Natural killer cell (primary cell): ENCODE data around the gene ALG6. TPM values are rescaled to one million over a fixed set of nuclear protein-coding genes. Genes with fewer than 3 reads are reported as not detected.
"Not testable (repeated sequence)": the region's sequence is repeated elsewhere in the genome, so short reads cannot be mapped to it uniquely, and the experiment has no call there.

Source experiments
- ATAC-seq, 3 donors: fragments of 150-1000 bp in 2 of 3; fragments of 200-7000 bp in 1 of 3; cut with Tn5 transposase; 1 replicate in 1 of 3; 2 replicates in 2 of 3; pipeline ENCODE4 v1.10.0; 2021; ENCODE audit warnings: mild to moderate bottlenecking in 2 of 3, moderate library complexity in 2 of 3
- DNase-seq, 2 donors: peaks; one replicate each; pipeline versions ENCODE4 v3.0.0 to v3.0.0-alpha.2; 2013 to 2021; ENCODE audit warnings: mixed read lengths in 1 of 2
- H3K27ac ChIP-seq: one replicate; pipeline ENCODE4 v1.5.1; 2013; ENCODE audit warnings: mild to moderate bottlenecking, low read length
- H3K27me3 ChIP-seq: one replicate; pipeline ENCODE4 v1.6.1; 2013; ENCODE audit warnings: low read length; ENCODE audit not compliant: control insufficient read depth, insufficient read depth
- H3K36me3 ChIP-seq: one replicate; pipeline ENCODE4 v1.6.1; 2013; ENCODE audit warnings: low read length; ENCODE audit not compliant: control insufficient read depth, insufficient read depth
- H3K4me1 ChIP-seq: one replicate; pipeline ENCODE4 v1.6.1; 2013; ENCODE audit warnings: low read length; ENCODE audit not compliant: control insufficient read depth, insufficient read depth
- H3K4me3 ChIP-seq: one replicate; pipeline ENCODE4 v1.5.1; 2013; ENCODE audit warnings: low read length
- H3K9me3 ChIP-seq: one replicate; pipeline ENCODE4 v1.6.1; 2013; ENCODE audit warnings: low read length; ENCODE audit not compliant: control insufficient read depth, insufficient read depth
- H3K27ac Mint-ChIP-seq, 2 donors: one replicate each; pipeline ENCODE4 v1.8.0; 2022; ENCODE audit warnings: mild to moderate bottlenecking in 2 of 2, mixed read lengths in 2 of 2, moderate library complexity in 1 of 2
- H3K27me3 Mint-ChIP-seq, 2 donors: one replicate each; pipeline ENCODE4 v1.8.0; 2022; ENCODE audit warnings: low read depth in 2 of 2, mixed read lengths in 2 of 2
- H3K36me3 Mint-ChIP-seq: one replicate; pipeline ENCODE4 v1.8.0; 2022; ENCODE audit warnings: mixed read lengths
- H3K4me1 Mint-ChIP-seq, 2 donors: one replicate each; pipeline ENCODE4 v1.8.0; 2022; ENCODE audit warnings: mixed read lengths in 2 of 2
- H3K4me3 Mint-ChIP-seq: one replicate; pipeline ENCODE4 v1.8.0; 2022; ENCODE audit warnings: mild to moderate bottlenecking, moderate library complexity, mixed read lengths
- H3K9me3 Mint-ChIP-seq, 2 donors: one replicate each; pipeline ENCODE4 v1.8.0; 2022; ENCODE audit warnings: mixed read lengths in 2 of 2
- WGBS: methylation state at CpG from one replicate; pipeline ENCODE4 v1.1.7; 2013; ENCODE audit warnings: missing lambda C conversion rate; ENCODE audit not compliant: insufficient coverage; 5-methylcytosine and 5-hydroxymethylcytosine counted together
- intact Hi-C: fragments of 100-400 bp; cut with micrococcal nuclease; formaldehyde crosslinking; loops from one replicate; pipeline ENCODE4 v1.14.2; 2022
- total RNA-seq, 4 donors: library from RNA; stranded (reverse); fragments of 120-200 nt in 1 of 4; gene quantifications; one replicate each; pipeline versions ENCODE4 v1.2.3 to v1.2.4, GENCODE V29; 2013 to 2022
- TF ChIP-seq, protein P1 (sequence below): fragments of 200-600 bp; IDR thresholded peaks from one replicate; pipeline ENCODE4 v1.8.0; 2022; ENCODE audit warnings: antibody characterized with exemption

The ALG6 gene
- total RNA-seq, 3 donors from 2014 or later (not counting 1 experiment from before 2014, with no cell fraction given) = 21.3 to 28.0 (median 23.4) TPM

DNA sequence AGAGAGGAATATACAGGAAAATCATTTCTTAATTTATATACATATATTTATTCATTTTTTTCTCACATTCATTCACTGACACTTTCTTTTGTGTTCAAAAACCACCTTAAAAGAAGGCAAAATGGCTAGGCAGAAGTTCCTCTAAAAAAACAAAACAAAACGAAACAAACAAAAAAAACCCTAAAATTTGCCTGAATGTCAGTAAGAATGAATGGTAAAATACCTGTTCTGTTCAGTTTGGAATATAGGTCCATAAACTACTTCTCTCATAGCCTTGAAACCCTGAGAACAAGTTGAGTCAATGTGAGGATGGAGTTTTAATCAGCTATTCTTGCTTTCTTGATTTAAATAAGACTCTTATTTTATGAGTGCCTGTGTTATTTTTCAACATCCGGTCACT is 14.7 kb upstream of the ALG6 start:
- Histone ChIP-seq H3K9me3 (no peaks in the 10 kb centered on the region), H3K4me1 (no peaks in the 10 kb centered on the region), H3K36me3 (no peaks in the 10 kb centered on the region), H3K27ac (no peak overlapping the region), H3K27me3 (peaks cover 6% of the 10 kb centered on the region), H3K4me3 (no peak overlapping the region)
- TF ChIP-seq, protein P1, sequence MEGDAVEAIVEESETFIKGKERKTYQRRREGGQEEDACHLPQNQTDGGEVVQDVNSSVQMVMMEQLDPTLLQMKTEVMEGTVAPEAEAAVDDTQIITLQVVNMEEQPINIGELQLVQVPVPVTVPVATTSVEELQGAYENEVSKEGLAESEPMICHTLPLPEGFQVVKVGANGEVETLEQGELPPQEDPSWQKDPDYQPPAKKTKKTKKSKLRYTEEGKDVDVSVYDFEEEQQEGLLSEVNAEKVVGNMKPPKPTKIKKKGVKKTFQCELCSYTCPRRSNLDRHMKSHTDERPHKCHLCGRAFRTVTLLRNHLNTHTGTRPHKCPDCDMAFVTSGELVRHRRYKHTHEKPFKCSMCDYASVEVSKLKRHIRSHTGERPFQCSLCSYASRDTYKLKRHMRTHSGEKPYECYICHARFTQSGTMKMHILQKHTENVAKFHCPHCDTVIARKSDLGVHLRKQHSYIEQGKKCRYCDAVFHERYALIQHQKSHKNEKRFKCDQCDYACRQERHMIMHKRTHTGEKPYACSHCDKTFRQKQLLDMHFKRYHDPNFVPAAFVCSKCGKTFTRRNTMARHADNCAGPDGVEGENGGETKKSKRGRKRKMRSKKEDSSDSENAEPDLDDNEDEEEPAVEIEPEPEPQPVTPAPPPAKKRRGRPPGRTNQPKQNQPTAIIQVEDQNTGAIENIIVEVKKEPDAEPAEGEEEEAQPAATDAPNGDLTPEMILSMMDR = no peak
- no peak for ATAC-seq
- Mint-ChIP-seq H3K4me1 (no peaks in the 10 kb centered on the region), H3K4me3 (no peak overlapping the region), H3K9me3 (no peaks in the 10 kb centered on the region), H3K27ac (no peak overlapping the region), H3K27me3 (peaks cover 28 to 46% of the 10 kb centered on the region in 2 donors), H3K36me3 (no peaks in the 10 kb centered on the region)
- no peak for DNase-seq
- no CpG with 5 or more reads among the region's 2 CpGs for WGBS
- intact Hi-C loops = no loop called here

- H3K36me3 Mint-ChIP-seq, H3K4me1 ChIP-seq, H3K27me3 ChIP-seq, H3K9me3 ChIP-seq, DNase-seq, H3K36me3 ChIP-seq, intact Hi-C loops, H3K4me1 Mint-ChIP-seq, H3K27ac ChIP-seq, H3K4me3 Mint-ChIP-seq, H3K27ac Mint-ChIP-seq, ATAC-seq, H3K4me3 ChIP-seq, H3K9me3 Mint-ChIP-seq: not testable (repeated sequence)
- peaks cover 31 to 52% of the 10 kb centered on the region in 2 donors for H3K27me3 Mint-ChIP-seq
- 50% methylated on average over 1 of the region's 2 CpGs for WGBS
Observed at GRCh38 chr1:63356234-63356633, 11.2 kb upstream of the ALG6 start.

DNA sequence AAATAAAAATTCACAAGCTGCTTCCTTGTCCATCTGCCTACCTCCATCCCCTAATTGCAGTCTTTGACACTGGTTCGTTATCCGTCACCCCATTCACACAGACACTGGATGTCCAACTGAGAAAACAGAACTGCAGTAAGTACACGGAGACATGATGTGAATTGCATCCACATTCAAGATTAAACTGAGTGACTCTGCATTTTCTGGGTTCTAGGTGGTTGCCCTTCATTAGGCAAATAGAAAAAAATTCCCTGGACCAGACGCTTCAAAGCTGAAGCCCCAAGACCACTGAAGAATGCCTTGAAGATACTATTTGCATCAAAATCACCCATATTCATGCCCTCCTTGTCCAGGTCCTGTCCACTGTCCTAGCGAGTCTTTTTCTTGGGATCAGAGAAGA is 7.9 kb upstream of the ALG6 start:
- Mint-ChIP-seq H3K27ac (no peak overlapping the region), H3K36me3 (no peaks in the 10 kb centered on the region), H3K27me3 (peaks cover 29 to 46% of the 10 kb centered on the region in 2 donors), H3K4me1 (no peaks in the 10 kb centered on the region), H3K9me3 (no peaks in the 10 kb centered on the region), H3K4me3 (no peak overlapping the region)
- H3K27me3 ChIP-seq = peaks cover 10% of the 10 kb centered on the region
- DNase-seq (no peak), ATAC-seq (no peak)
- intact Hi-C loops = no loop called here
- no peak overlapping the region for H3K27ac ChIP-seq
- no peaks in the 10 kb centered on the region for H3K9me3 ChIP-seq
- H3K4me1 ChIP-seq = no peaks in the 10 kb centered on the region
- TF ChIP-seq, protein P1 = no peak
- WGBS = 93% methylated on average over 5 of the region's 5 CpGs
- H3K36me3 ChIP-seq = no peaks in the 10 kb centered on the region
- no peak overlapping the region for H3K4me3 ChIP-seq

- WGBS = 77% methylated on average over 1 of the region's 1 CpG
- H3K4me3 ChIP-seq = no peak overlapping the region
- H3K4me3 Mint-ChIP-seq = no peak overlapping the region
- peaks cover 21 to 37% of the 10 kb centered on the region in 2 donors for H3K27me3 Mint-ChIP-seq
- H3K36me3 ChIP-seq = no peaks in the 10 kb centered on the region
- no peak for DNase-seq
- no peak for ATAC-seq
- peaks cover 4% of the 10 kb centered on the region for H3K4me1 ChIP-seq
- intact Hi-C loops = no loop called here
- H3K27ac ChIP-seq = no peak overlapping the region
- H3K36me3 Mint-ChIP-seq = no peaks in the 10 kb centered on the region
- H3K27me3 ChIP-seq = peaks cover 4% of the 10 kb centered on the region
- TF ChIP-seq, protein P1 = no peak
- no peak overlapping the region for H3K27ac Mint-ChIP-seq
- H3K4me1 Mint-ChIP-seq = peaks cover 6 to 7% of the 10 kb centered on the region in 2 donors
- H3K9me3 ChIP-seq = no peaks in the 10 kb centered on the region
- no peaks in the 10 kb centered on the region for H3K9me3 Mint-ChIP-seq
Observed at GRCh38 chr1:63362073-63362472, 5.4 kb upstream of the ALG6 start.
